WTC11 (cell line): Measurements from ENCODE around the gene HNRNPC. TPM values are rescaled to one million over a fixed set of nuclear protein-coding genes. Genes with fewer than 3 reads are reported as not detected.

Source experiments
- ATAC-seq: fragments of 200-7000 bp; cut with Tn5 transposase; 2 replicates; pipeline ENCODE4 v1.10.0; 2021; ENCODE audit warnings: mild to moderate bottlenecking, moderate library complexity
- CTCF ChIA-PET: fragments of 300-600 bp; sonication (Branson Sonifier 250); formaldehyde crosslinking; loops from one replicate; lab custom pipeline; 2021; ENCODE audit warnings: antibody characterized with exemption; lab: Charles Lee
- POLR2A ChIA-PET: fragments of 350-600 bp; sonication (Branson Sonifier 250); formaldehyde crosslinking; loops from one replicate; lab custom pipeline; 2021; ENCODE audit warnings: antibody characterized with exemption; lab: Charles Lee
- DNase-seq: peaks from one replicate; pipeline ENCODE4 v3.0.0; 2021; ENCODE audit warnings: low spot score
- H3K27ac Mint-ChIP-seq: 2 replicates; pipeline ENCODE4 v1.8.0; 2021; ENCODE audit warnings: mixed read lengths
- H3K27me3 Mint-ChIP-seq: 2 replicates; pipeline ENCODE4 v1.8.0; 2021; ENCODE audit warnings: low read depth, mild to moderate bottlenecking, moderate library complexity, mixed read lengths
- H3K36me3 Mint-ChIP-seq: 2 replicates; pipeline ENCODE4 v1.8.0; 2021; ENCODE audit warnings: mixed read lengths
- H3K4me1 Mint-ChIP-seq: 2 replicates; pipeline ENCODE4 v1.8.0; 2022; ENCODE audit warnings: mixed read lengths
- H3K4me3 Mint-ChIP-seq: 2 replicates; pipeline ENCODE4 v1.8.0; 2021; ENCODE audit warnings: mild to moderate bottlenecking, moderate library complexity, mixed read lengths
- H3K9me3 Mint-ChIP-seq: 2 replicates; pipeline ENCODE4 v1.8.0; 2021; ENCODE audit warnings: mixed read lengths
- ATF1 ChIP-seq: sonication (generic); formaldehyde crosslinking; IDR thresholded peaks from 2 replicates; pipeline ENCODE4 v1.8.1; 2023; ENCODE audit warnings: mild to moderate bottlenecking, moderate library complexity, missing genetic modification reagents
- ATF2 ChIP-seq: sonication (generic); formaldehyde crosslinking; IDR thresholded peaks from 2 replicates; pipeline ENCODE4 v1.8.1; 2022; ENCODE audit warnings: low read depth, missing genetic modification reagents, borderline replicate concordance
- ATF3 ChIP-seq: sonication (generic); formaldehyde crosslinking; conservative IDR thresholded peaks from 2 replicates; pipeline ENCODE4 v1.8.1; 2022; ENCODE audit warnings: mild to moderate bottlenecking, missing genetic modification reagents
- CREM ChIP-seq: sonication (generic); formaldehyde crosslinking; IDR thresholded peaks from 2 replicates; pipeline ENCODE4 v1.8.1; 2022; ENCODE audit warnings: mild to moderate bottlenecking, missing genetic modification reagents, moderate library complexity
- ETV6 ChIP-seq: sonication (generic); formaldehyde crosslinking; IDR thresholded peaks from 2 replicates; pipeline ENCODE4 v1.8.1; 2022; ENCODE audit warnings: mild to moderate bottlenecking, missing genetic modification reagents
- FOXJ3 ChIP-seq: sonication (generic); formaldehyde crosslinking; IDR thresholded peaks from 2 replicates; pipeline ENCODE4 v1.9.0; 2021; ENCODE audit warnings: missing genetic modification reagents, mild to moderate bottlenecking, borderline replicate concordance
- GRHL2 ChIP-seq: fragments of 250-450 bp; sonication (Bioruptor Pico); IDR thresholded peaks from 2 replicates; pipeline ENCODE4 v1.8.0; 2022; ENCODE audit warnings: mild to moderate bottlenecking, moderate library complexity; ENCODE audit not compliant: insufficient replicate concordance, severe bottlenecking
- HMGXB4 ChIP-seq: sonication (generic); formaldehyde crosslinking; IDR thresholded peaks from 2 replicates; pipeline ENCODE4 v1.8.1; 2023; ENCODE audit warnings: mild to moderate bottlenecking, moderate library complexity, missing genetic modification reagents
- IRF1 ChIP-seq: sonication (generic); formaldehyde crosslinking; IDR thresholded peaks from 2 replicates; pipeline ENCODE4 v1.8.0; 2023; ENCODE audit warnings: missing genetic modification reagents
- IRF2 ChIP-seq: sonication (generic); formaldehyde crosslinking; IDR thresholded peaks from 2 replicates; pipeline ENCODE4 v1.8.0; 2022; ENCODE audit warnings: low read depth, missing genetic modification reagents, borderline replicate concordance
- JAZF1 ChIP-seq: fragments of 250-450 bp; sonication (Bioruptor Pico); IDR thresholded peaks from 2 replicates; pipeline ENCODE4 v1.9.0; 2021; ENCODE audit warnings: moderate library complexity, mild to moderate bottlenecking, inconsistent platforms
- JUN ChIP-seq: sonication (generic); formaldehyde crosslinking; IDR thresholded peaks from 2 replicates; pipeline ENCODE4 v1.8.0; 2023; ENCODE audit warnings: mild to moderate bottlenecking, missing genetic modification reagents
- MAX ChIP-seq: sonication (generic); formaldehyde crosslinking; IDR thresholded peaks from 2 replicates; pipeline ENCODE4 v1.8.0; 2022; ENCODE audit warnings: mild to moderate bottlenecking, missing genetic modification reagents
- MXD4 ChIP-seq: fragments of 250-450 bp; sonication (Bioruptor Pico); IDR thresholded peaks from 2 replicates; pipeline ENCODE4 v1.8.0; 2021; ENCODE audit warnings: mild to moderate bottlenecking, moderate library complexity, borderline replicate concordance
- MYBL2 ChIP-seq: sonication (generic); formaldehyde crosslinking; IDR thresholded peaks from 2 replicates; pipeline ENCODE4 v1.8.1; 2023; ENCODE audit warnings: mild to moderate bottlenecking, moderate library complexity, missing genetic modification reagents
- OVOL2 ChIP-seq: fragments of 250-450 bp; sonication (Bioruptor Pico); IDR thresholded peaks from 2 replicates; pipeline ENCODE4 v1.9.0; 2021; ENCODE audit warnings: mild to moderate bottlenecking, borderline replicate concordance
- TEAD4 ChIP-seq: sonication (generic); formaldehyde crosslinking; IDR thresholded peaks from 2 replicates; pipeline ENCODE4 v1.8.0; 2022; ENCODE audit warnings: mild to moderate bottlenecking, missing genetic modification reagents
- ZBTB21 ChIP-seq: sonication (generic); formaldehyde crosslinking; IDR thresholded peaks from 2 replicates; pipeline ENCODE4 v1.8.1; 2023; ENCODE audit warnings: mild to moderate bottlenecking, missing genetic modification reagents, borderline replicate concordance
- ZNF138 ChIP-seq: sonication (generic); formaldehyde crosslinking; conservative IDR thresholded peaks from 2 replicates; pipeline ENCODE4 v1.8.1; 2022; ENCODE audit warnings: mild to moderate bottlenecking, moderate library complexity, missing genetic modification reagents
- ZNF263 ChIP-seq: sonication (generic); formaldehyde crosslinking; IDR thresholded peaks from 2 replicates; pipeline ENCODE4 v1.8.1; 2022; ENCODE audit warnings: low read depth, mild to moderate bottlenecking, moderate library complexity, missing genetic modification reagents
- ZNF416 ChIP-seq: fragments of 250-450 bp; sonication (Bioruptor Pico); IDR thresholded peaks from 2 replicates; pipeline ENCODE4 v1.9.0; 2021; ENCODE audit warnings: mild to moderate bottlenecking, inconsistent platforms
- ZNF425 ChIP-seq: fragments of 250-450 bp; sonication (Bioruptor Pico); conservative IDR thresholded peaks from 2 replicates; pipeline ENCODE4 v1.9.0; 2021; ENCODE audit warnings: mild to moderate bottlenecking
- ZNF532 ChIP-seq: fragments of 250-450 bp; sonication (Bioruptor Pico); IDR thresholded peaks from 2 replicates; pipeline ENCODE4 v1.9.0; 2021; ENCODE audit warnings: mild to moderate bottlenecking, borderline replicate concordance
- ZNF671 ChIP-seq: fragments of 250-450 bp; sonication (Bioruptor Pico); IDR thresholded peaks from 2 replicates; pipeline ENCODE4 v1.8.0; 2021; ENCODE audit warnings: mild to moderate bottlenecking
- total RNA-seq: library from RNA; stranded (reverse); gene quantifications from 3 replicates; pipeline ENCODE4 v1.2.3, GENCODE V29; 2021

The HNRNPC gene
- total RNA-seq, 1 experiment from 2014 or later: 982 TPM

- ATAC-seq: no peak
- CTCF ChIA-PET: no interaction called here
- H3K4me1 Mint-ChIP-seq: peaks cover 72% of the 10 kb centered on the region
- H3K9me3 Mint-ChIP-seq: no peaks in the 10 kb centered on the region
- no peak for DNase-seq
- POLR2A ChIA-PET: no interaction called here
- TF ChIP-seq JUN (CRISPR knock-in tag) (no peak), ATF3 (CRISPR knock-in tag) (no peak), ZNF532 (CRISPR knock-in tag) (no peak), ZBTB21 (CRISPR knock-in tag) (no peak), MAX (CRISPR knock-in tag) (no peak), ZNF263 (CRISPR knock-in tag) (no peak), GRHL2 (CRISPR knock-in tag) (no peak), ATF2 (CRISPR knock-in tag) (no peak), IRF1 (CRISPR knock-in tag) (no peak), ETV6 (no peak), FOXJ3 (CRISPR knock-in tag) (no peak), MYBL2 (CRISPR knock-in tag) (no peak), ZNF416 (CRISPR knock-in tag) (no peak), ZNF671 (CRISPR knock-in tag) (no peak), OVOL2 (CRISPR knock-in tag) (no peak), ATF1 (no peak), JAZF1 (CRISPR knock-in tag) (no peak), MXD4 (CRISPR knock-in tag) (no peak), ZNF138 (CRISPR knock-in tag) (no peak)
- H3K36me3 Mint-ChIP-seq: peaks cover 79% of the 10 kb centered on the region
- no peak overlapping the region for H3K4me3 Mint-ChIP-seq
- H3K27me3 Mint-ChIP-seq: no peaks in the 10 kb centered on the region
- no peak overlapping the region for H3K27ac Mint-ChIP-seq
Measured at GRCh38 chr14:21210023-21210422, 59.2 kb downstream of the HNRNPC start.

GRCh38 chr14:21209185-21209584 is 60.1 kb downstream of the HNRNPC start:
- H3K36me3 Mint-ChIP-seq: peaks cover 71% of the 10 kb centered on the region
- 0 out of 2 replicates have a peak overlapping the region, but pooled peaks have one; percentile 12 for H3K27ac Mint-ChIP-seq
- no peaks in the 10 kb centered on the region for H3K9me3 Mint-ChIP-seq
- no peak overlapping the region for H3K4me3 Mint-ChIP-seq
- ChIA-PET CTCF (no interaction called here), POLR2A (no interaction called here)
- peaks cover 78% of the 10 kb centered on the region for H3K4me1 Mint-ChIP-seq
- H3K27me3 Mint-ChIP-seq: no peaks in the 10 kb centered on the region
- DNase-seq (no peak), ATAC-seq (no peak)
- TF ChIP-seq JUN (CRISPR knock-in tag) (no peak), IRF2 (CRISPR knock-in tag) (no peak), CREM (CRISPR knock-in tag) (no peak), HMGXB4 (no peak), TEAD4 (CRISPR knock-in tag) (no peak), ZNF425 (CRISPR knock-in tag) (no peak)
